Heart left ventricle (tissue), 13 donors: ENCODE data around the gene IL24.

Experiments
- CTCF ChIP-seq, 12 donors: fragments of 200-600 bp; sonication (generic) in 4 of 12; IDR thresholded peaks; one replicate each; pipeline versions ENCODE4 v1.5.0 to v1.8.0; 2018 to 2022; ENCODE audit warnings: antibody characterized with exemption in 12 of 12, mild to moderate bottlenecking in 5 of 12
- POLR2A ChIP-seq, 2 donors: fragments of 450-650 bp; IDR thresholded peaks; one replicate each; pipeline ENCODE4 v1.6.1; 2017; ENCODE audit warnings: antibody characterized with exemption in 2 of 2, mild to moderate bottlenecking in 2 of 2, moderate library complexity in 2 of 2
- donor health status: ischemic (EF 13 %, LVEDD 7.1; RV severe dilation, severe dysfunction).
- donor health status: DM: no; HTN: yes; CAD: no.
- donor health status: DM: no; HTN: no; CAD: no.
- donor health status: ischemic (EF 25% LVEDD 6.9; RV normal size, moderate dysfunction).
- donor health status: ischemic (EF 25% LVEDD 5.7; RV mildly dilated, moderate dysfunction).
- donor health status: ischemic (EF 35%, LVEDD 5.7; RV mildly dilated, moderate dysfunction).
- donor health status: nonischemic (EF 11% LVEDD 7.7; RV severe dilation, severe dysfunction).
- donor health status: DM: yes; HTN: yes; CAD: no.
- donor health status: PGD.
- donor health status: ischemic (EF 29% LVEDD 5.4; RV normal size, mild dysfunction).
- donor health status: nonischemic (EF 23%, LVEDD 6.1; RV moderate dilation, normal function).

- TF ChIP-seq CTCF (IDR thresholded peaks at IDR 0.05) (no peak), POLR2A (IDR thresholded peaks at IDR 0.05) (no peak)
These were observed 52.0 kb downstream of the IL24 start for GRCh38 chr1:206949208-206949607.
